HepG2 (cell line): ENCODE results near the gene CACNA1I. TPM values are rescaled to one million over a fixed set of nuclear protein-coding genes. Genes with fewer than 3 reads are reported as not detected.

Source experiments
- CHD4 ChIP-seq: fragments of 200-600 bp; sonication (generic); IDR thresholded peaks from 2 replicates; pipeline ENCODE4 v1.7.0; 2017; ENCODE audit warnings: mild to moderate bottlenecking, low read length, borderline replicate concordance
- EEA1 ChIP-seq: sonication (generic); formaldehyde crosslinking; IDR thresholded peaks from 2 replicates; pipeline ENCODE4 v1.5.1; 2020; ENCODE audit warnings: mild to moderate bottlenecking, missing genetic modification reagents, borderline replicate concordance
- HINFP ChIP-seq: sonication (generic); formaldehyde crosslinking; IDR thresholded peaks from 2 replicates; pipeline ENCODE4 v1.4.0; 2020; ENCODE audit warnings: low read depth, mild to moderate bottlenecking, missing genetic modification reagents
- MED8 ChIP-seq: sonication (generic); formaldehyde crosslinking; IDR thresholded peaks from 2 replicates; pipeline ENCODE4 v1.8.1; 2023; ENCODE audit warnings: mild to moderate bottlenecking, missing genetic modification reagents; ENCODE audit not compliant: insufficient replicate concordance
- PHB2 ChIP-seq: fragments of 450-650 bp; IDR thresholded peaks from 2 replicates; pipeline ENCODE4 v1.6.1; 2018; ENCODE audit not compliant: partially characterized antibody
- PITX1 ChIP-seq: sonication (generic); formaldehyde crosslinking; IDR thresholded peaks from 2 replicates; pipeline ENCODE4 v1.5.1; 2020; ENCODE audit warnings: mild to moderate bottlenecking, missing genetic modification reagents
- RARA ChIP-seq: IDR thresholded peaks from 2 replicates; pipeline ENCODE4 v1.6.1; 2016; ENCODE audit warnings: missing genetic modification reagents, missing compliant biosample characterization
- SALL1 ChIP-seq: sonication (generic); formaldehyde crosslinking; IDR thresholded peaks from 2 replicates; pipeline ENCODE4 v1.8.0; 2022; ENCODE audit warnings: mild to moderate bottlenecking, missing genetic modification reagents
- SNAPC4 ChIP-seq: sonication (generic); formaldehyde crosslinking; IDR thresholded peaks from 2 replicates; pipeline ENCODE4 v1.4.0; 2020; ENCODE audit warnings: mild to moderate bottlenecking, missing genetic modification reagents
- SOX13 ChIP-seq, 3 experiments: fragments of 450-650 bp in 1 of 3; sonication (generic) in 1 of 3; formaldehyde crosslinking in 1 of 3; IDR thresholded peaks in 2 of 3; conservative IDR thresholded peaks in 1 of 3; 2 replicates each; pipeline versions ENCODE4 v1.5.0 to v1.6.1; 2016 to 2020; ENCODE audit warnings: antibody characterized with exemption in 1 of 3, mild to moderate bottlenecking in 1 of 3, missing compliant biosample characterization in 1 of 3, missing genetic modification reagents in 1 of 3, moderate library complexity in 1 of 3
- TEAD3 ChIP-seq: optimal IDR thresholded peaks from 2 replicates; pipeline ENCODE3; 2016; ENCODE audit warnings: borderline replicate concordance
- ZBTB49 ChIP-seq: sonication (generic); formaldehyde crosslinking; IDR thresholded peaks from 2 replicates; pipeline ENCODE4 v1.4.0; 2020; ENCODE audit warnings: missing genetic modification reagents, borderline replicate concordance
- ZNF207 ChIP-seq: fragments of 450-650 bp; IDR thresholded peaks from 2 replicates; pipeline ENCODE4 v1.6.1; 2016; ENCODE audit warnings: antibody characterized with exemption, borderline replicate concordance
- ZNF3 ChIP-seq: IDR thresholded peaks from 2 replicates; pipeline ENCODE4 v1.7.0; 2017; ENCODE audit warnings: inconsistent platforms
- ZNF615 ChIP-seq: sonication (generic); formaldehyde crosslinking; IDR thresholded peaks from 2 replicates; pipeline ENCODE4 v1.5.0; 2020; ENCODE audit warnings: mild to moderate bottlenecking, missing genetic modification reagents, borderline replicate concordance
- ZNF777 ChIP-seq: sonication (generic); formaldehyde crosslinking; IDR thresholded peaks from 2 replicates; pipeline ENCODE4 v1.4.0; 2020; ENCODE audit warnings: missing genetic modification reagents
- polyA plus RNA-seq, 8 experiments: library from polyadenylated mRNA; depleted of rRNA in 3 of 8; stranded (reverse) in 7 of 8; unstranded in 1 of 8; fragments of >200 nt; fragmentation: Illumina TruSeq in 4 of 8; extraction: Trizol in 4 of 8; gene quantifications; 2 replicates each; pipeline versions ENCODE4 v1.2.1 to v1.2.3, GENCODE V29; 2011 to 2016; ENCODE audit warnings: low read depth in 4 of 8, missing spikeins in 1 of 8, mixed read lengths in 1 of 8; ENCODE audit not compliant: insufficient read depth in 1 of 8
- total RNA-seq, 5 experiments: library from RNA; depleted of rRNA; stranded (reverse); fragments of >200 nt; fragmentation: Illumina TruSeq; extraction: Trizol; gene quantifications; 2 replicates each; pipeline ENCODE4 v1.2.3, GENCODE V29; 2016; ENCODE audit warnings: low read depth in 1 of 5
- TF ChIP-seq, protein P1 (sequence below): sonication (generic); formaldehyde crosslinking; IDR thresholded peaks from 2 replicates; pipeline ENCODE4 v1.8.1; 2023; ENCODE audit warnings: mild to moderate bottlenecking, missing genetic modification reagents
- TF ChIP-seq, protein P2 (sequence below): IDR thresholded peaks from 2 replicates; pipeline ENCODE4 v1.6.1; 2016; ENCODE audit warnings: missing compliant biosample characterization, missing genetic modification reagents, borderline replicate concordance

CACNA1I gene
- total and polyA plus RNA-seq, 2 of the 13 experiments (the other 11 are each of a cell fraction or from before 2014, with no cell fraction given): not detected

DNA sequence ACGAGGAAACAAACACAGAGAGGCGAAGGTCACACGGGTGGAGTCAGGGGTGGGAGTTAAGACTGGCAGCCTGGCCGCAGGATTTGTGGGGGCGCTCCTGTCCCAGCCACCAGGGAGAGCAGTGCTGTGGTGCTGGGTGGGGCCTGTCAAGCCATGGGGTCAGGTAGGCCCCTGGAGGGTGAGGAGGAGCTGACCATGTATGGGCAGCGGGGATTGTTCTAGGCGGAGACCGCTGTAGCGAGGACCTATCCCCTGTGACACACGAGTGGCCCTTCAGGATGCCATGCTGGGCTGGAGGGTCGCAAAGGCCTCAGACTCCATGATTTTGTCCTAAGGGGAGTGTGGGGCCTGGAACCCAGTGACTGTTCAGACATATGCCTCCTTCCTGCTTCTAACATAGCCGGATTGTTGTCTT, 36.5 kb upstream of the CACNA1I start (continued):
- TF ChIP-seq HINFP (CRISPR knock-in tag) (no peak), MED8 (CRISPR knock-in tag) (no peak), ZBTB49 (no peak), TEAD3 (CRISPR knock-in tag) (peak; percentile 27), SALL1 (CRISPR knock-in tag) (peak; percentile 23; the same call in 1 of the 2 replicates), ZNF207 (no peak), ZNF777 (CRISPR knock-in tag) (0 out of 2 replicates have a peak, but pooled peaks have one; percentile 19), ZNF615 (no peak), EEA1 (no peak), SNAPC4 (no peak), PITX1 (CRISPR knock-in tag) (0 out of 2 replicates have a peak, but pooled peaks have one; percentile 35), CHD4 (no peak), PHB2 (no peak), SOX13 (IDR thresholded peaks at IDR 0.05) (no peak), SOX13 (CRISPR knock-in tag; conservative IDR thresholded peaks at IDR 0.05 in 1 of 2, IDR thresholded peaks at IDR 0.05 in 1 of 2) (no peak; a peak in 2 of 4 replicates), RARA (CRISPR knock-in tag) (peak; percentile 18; the same call in 1 of the 2 replicates), ZNF3 (CRISPR knock-in tag) (no peak)
- TF ChIP-seq, protein P1, sequence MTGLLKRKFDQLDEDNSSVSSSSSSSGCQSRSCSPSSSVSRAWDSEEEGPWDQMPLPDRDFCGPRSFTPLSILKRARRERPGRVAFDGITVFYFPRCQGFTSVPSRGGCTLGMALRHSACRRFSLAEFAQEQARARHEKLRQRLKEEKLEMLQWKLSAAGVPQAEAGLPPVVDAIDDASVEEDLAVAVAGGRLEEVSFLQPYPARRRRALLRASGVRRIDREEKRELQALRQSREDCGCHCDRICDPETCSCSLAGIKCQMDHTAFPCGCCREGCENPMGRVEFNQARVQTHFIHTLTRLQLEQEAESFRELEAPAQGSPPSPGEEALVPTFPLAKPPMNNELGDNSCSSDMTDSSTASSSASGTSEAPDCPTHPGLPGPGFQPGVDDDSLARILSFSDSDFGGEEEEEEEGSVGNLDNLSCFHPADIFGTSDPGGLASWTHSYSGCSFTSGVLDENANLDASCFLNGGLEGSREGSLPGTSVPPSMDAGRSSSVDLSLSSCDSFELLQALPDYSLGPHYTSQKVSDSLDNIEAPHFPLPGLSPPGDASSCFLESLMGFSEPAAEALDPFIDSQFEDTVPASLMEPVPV (CRISPR knock-in tag): no peak
- TF ChIP-seq, protein P2, sequence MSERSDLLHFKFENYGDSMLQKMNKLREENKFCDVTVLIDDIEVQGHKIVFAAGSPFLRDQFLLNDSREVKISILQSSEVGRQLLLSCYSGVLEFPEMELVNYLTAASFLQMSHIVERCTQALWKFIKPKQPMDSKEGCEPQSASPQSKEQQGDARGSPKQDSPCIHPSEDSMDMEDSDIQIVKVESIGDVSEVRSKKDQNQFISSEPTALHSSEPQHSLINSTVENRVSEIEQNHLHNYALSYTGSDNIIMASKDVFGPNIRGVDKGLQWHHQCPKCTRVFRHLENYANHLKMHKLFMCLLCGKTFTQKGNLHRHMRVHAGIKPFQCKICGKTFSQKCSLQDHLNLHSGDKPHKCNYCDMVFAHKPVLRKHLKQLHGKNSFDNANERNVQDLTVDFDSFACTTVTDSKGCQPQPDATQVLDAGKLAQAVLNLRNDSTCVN (CRISPR knock-in tag): peak; percentile 45; the same call in 1 of the 2 replicates
